CMK (cell line): Measurements from ENCODE around the gene PARP8.

ENCODE experiments used
- DNase-seq: peaks from one replicate; pipeline ENCODE4 v3.0.0-alpha.2; 2010; ENCODE audit warnings: low read depth

The PARP8 gene

GRCh38 chr5:50853151-50853550, 186.7 kb downstream of the PARP8 start:
- peak; percentile 5 for DNase-seq

- DNase-seq, result no peak
These were observed 187.6 kb downstream of the PARP8 start for GRCh38 chr5:50854082-50854481.

GRCh38 chr5:50855001-50855400, 188.6 kb downstream of the PARP8 start:
- no peak for DNase-seq

- DNase-seq, result no peak
These were observed 190.1 kb downstream of the PARP8 start for GRCh38 chr5:50856401-50857119.

GRCh38 chr5:50863534-50864170, 197.2 kb downstream of the PARP8 start:
- no peak for DNase-seq

GRCh38 chr5:50864466-50864865, 198.0 kb downstream of the PARP8 start:
- DNase-seq, result no peak

- DNase-seq, result no peak
These were observed 200.0 kb downstream of the PARP8 start for GRCh38 chr5:50866415-50866814.

- DNase-seq, result no peak
These were observed 200.7 kb downstream of the PARP8 start for GRCh38 chr5:50867140-50867539.

GRCh38 chr5:50873595-50874277, 207.3 kb downstream of the PARP8 start:
- DNase-seq, result no peak

- no peak for DNase-seq
These were observed 208.0 kb downstream of the PARP8 start for GRCh38 chr5:50874306-50875001.

- no peak for DNase-seq
These were observed 208.5 kb downstream of the PARP8 start for GRCh38 chr5:50875002-50875344.

- no peak for DNase-seq
These were observed 212.0 kb downstream of the PARP8 start for GRCh38 chr5:50878470-50878869.

- no peak for DNase-seq
These were observed 215.0 kb downstream of the PARP8 start for GRCh38 chr5:50881407-50881806.

GRCh38 chr5:50886657-50887345, 220.4 kb downstream of the PARP8 start:
- no peak for DNase-seq

GRCh38 chr5:50887889-50888633, 221.6 kb downstream of the PARP8 start:
- DNase-seq, result no peak

GRCh38 chr5:50888751-50889150, 222.3 kb downstream of the PARP8 start:
- DNase-seq, result no peak

GRCh38 chr5:50889790-50890189, 223.4 kb downstream of the PARP8 start:
- no peak for DNase-seq
